A549 (cell line): ENCODE results near the gene RBM44. TPM values are rescaled to one million over a fixed set of nuclear protein-coding genes. Genes with fewer than 3 reads are reported as not detected.
"Not testable (repeated sequence)": the region's sequence is repeated elsewhere in the genome, so short reads cannot be mapped to it uniquely, and the experiment has no call there.

Source experiments
- ATAC-seq, 2 experiments: fragments of 200-7000 bp in 1 of 2; fragments of >200 bp in 1 of 2; cut with Nextera tagmentation in 1 of 2; cut with Tn5 transposase in 1 of 2; 3 replicates each; pipeline versions ENCODE4 v1.8.0 to v1.9.1; 2018 to 2020; ENCODE audit warnings: mild to moderate bottlenecking in 1 of 2, moderate library complexity in 1 of 2
- CTCF ChIA-PET: fragments of 300-600 bp; sonication (Branson Sonifier 250); formaldehyde crosslinking; extraction: SDS; loops from one replicate; lab custom pipeline; 2021; ENCODE audit warnings: antibody characterized with exemption, inconsistent platforms; lab: Yijun Ruan, JAX
- POLR2A ChIA-PET: fragments of 350-600 bp; formaldehyde crosslinking; extraction: SDS; loops from one replicate; lab custom pipeline; 2021; ENCODE audit warnings: antibody characterized with exemption, inconsistent platforms; lab: Yijun Ruan, JAX
- DNase-seq, 2 experiments: peaks; one replicate each; pipeline versions ENCODE4 v3.0.0 to v3.0.0-alpha.2; 2011 to 2016; ENCODE audit warnings: low read depth in 1 of 2, low spot score in 1 of 2
- FAIRE-seq: peaks from 2 replicates; lab custom pipeline; 2011; peaks lifted over from hg19 to GRCh38; lab: Jason Lieb, UNC
- H3K27ac ChIP-seq, 2 experiments: fragments of >200 bp; sonication (Bioruptor Twin); formaldehyde crosslinking; 3 replicates each; pipeline ENCODE4 v1.5.1; 2016 to 2017
- H3K4me1 ChIP-seq: fragments of >200 bp; sonication (Bioruptor Twin); formaldehyde crosslinking; 3 replicates; pipeline ENCODE4 v1.6.1; 2016
- H3K4me2 ChIP-seq: fragments of >200 bp; sonication (Bioruptor Twin); formaldehyde crosslinking; 3 replicates; pipeline ENCODE4 v1.6.1; 2016
- H3K4me3 ChIP-seq: fragments of >200 bp; sonication (Bioruptor Twin); formaldehyde crosslinking; 3 replicates; pipeline ENCODE4 v1.5.1; 2016
- H3K9me3 ChIP-seq: fragments of >200 bp; sonication (Bioruptor Twin); formaldehyde crosslinking; 3 replicates; pipeline ENCODE4 v1.6.1; 2016
- BHLHE40 ChIP-seq: IDR thresholded peaks from 2 replicates; pipeline ENCODE4 v1.6.1; 2012; ENCODE audit warnings: low read depth, low read length, inconsistent platforms
- CBX2 ChIP-seq: fragments of 200-600 bp; sonication (generic); IDR thresholded peaks from 2 replicates; pipeline ENCODE4 v1.6.1; 2016; ENCODE audit warnings: low read depth, mild to moderate bottlenecking, borderline replicate concordance
- CHD4 ChIP-seq: fragments of 200-600 bp; sonication (generic); IDR thresholded peaks from 2 replicates; pipeline ENCODE4 v1.6.1; 2016; ENCODE audit warnings: antibody characterized with exemption, mild to moderate bottlenecking, borderline replicate concordance
- EHF ChIP-seq: fragments of 250-450 bp; sonication (Bioruptor Pico); IDR thresholded peaks from 2 replicates; pipeline ENCODE4 v1.5.0; 2020; ENCODE audit warnings: mild to moderate bottlenecking
- EHMT2 ChIP-seq: fragments of 200-600 bp; sonication (generic); IDR thresholded peaks from 2 replicates; pipeline ENCODE4 v1.6.1; 2016; ENCODE audit warnings: antibody characterized with exemption, low read depth, mild to moderate bottlenecking, moderate library complexity
- EP300 ChIP-seq, 2 experiments: fragments of >200 bp; sonication (Bioruptor Twin); formaldehyde crosslinking; IDR thresholded peaks; 2 replicates in 1 of 2; 3 replicates in 1 of 2; pipeline ENCODE4 v1.6.1; 2016 to 2017
- FOSB ChIP-seq: fragments of 250-450 bp; sonication (Bioruptor Pico); IDR thresholded peaks from 2 replicates; pipeline ENCODE4 v1.5.0; 2020; ENCODE audit warnings: mild to moderate bottlenecking, moderate library complexity
- FOXS1 ChIP-seq: fragments of 250-450 bp; sonication (Bioruptor Pico); IDR thresholded peaks from 2 replicates; pipeline ENCODE4 v1.5.0; 2020; ENCODE audit warnings: mild to moderate bottlenecking, moderate library complexity
- GATA3 ChIP-seq: IDR thresholded peaks from 2 replicates; pipeline ENCODE4 v1.6.1; 2012; ENCODE audit warnings: borderline replicate concordance
- HES2 ChIP-seq: fragments of >200 bp; sonication (Bioruptor Twin); formaldehyde crosslinking; IDR thresholded peaks from 2 replicates; pipeline ENCODE4 v1.6.1; 2016
- HOXA7 ChIP-seq: fragments of 250-450 bp; sonication (Bioruptor Pico); IDR thresholded peaks from 2 replicates; pipeline ENCODE4 v1.5.0; 2020; ENCODE audit warnings: mild to moderate bottlenecking, moderate library complexity
- HOXB5 ChIP-seq: fragments of 250-450 bp; sonication (Bioruptor Pico); IDR thresholded peaks from 2 replicates; pipeline ENCODE4 v1.5.0; 2020; ENCODE audit warnings: mild to moderate bottlenecking, moderate library complexity
- JUN ChIP-seq, 2 experiments: fragments of >200 bp; sonication (Bioruptor Twin); formaldehyde crosslinking; IDR thresholded peaks; 2 replicates in 1 of 2; 3 replicates in 1 of 2; pipeline ENCODE4 v1.6.1; 2016 to 2017
- KDM1A ChIP-seq: fragments of 200-600 bp; sonication (generic); IDR thresholded peaks from 2 replicates; pipeline ENCODE4 v1.6.1; 2016; ENCODE audit warnings: low read depth, mild to moderate bottlenecking
- NFE2L2 ChIP-seq: fragments of 150-350 bp; conservative IDR thresholded peaks from 2 replicates; pipeline ENCODE4 v1.6.1; 2014; ENCODE audit warnings: low read length
- NR3C1 ChIP-seq: fragments of >200 bp; sonication (Bioruptor Twin); formaldehyde crosslinking; IDR thresholded peaks from 3 replicates; pipeline ENCODE4 v1.6.1; 2017
- PHF8 ChIP-seq: fragments of 200-600 bp; sonication (generic); IDR thresholded peaks from 2 replicates; pipeline ENCODE4 v1.6.1; 2016; ENCODE audit warnings: low read depth, mild to moderate bottlenecking, antibody characterized with exemption, moderate library complexity, borderline replicate concordance
- RARB ChIP-seq: fragments of 250-450 bp; sonication (Bioruptor Pico); IDR thresholded peaks from 2 replicates; pipeline ENCODE4 v1.8.0; 2021; ENCODE audit warnings: mild to moderate bottlenecking, moderate library complexity
- REST ChIP-seq: fragments of 200-600 bp; sonication (generic); IDR thresholded peaks from 2 replicates; pipeline ENCODE4 v1.6.1; 2016; ENCODE audit warnings: antibody characterized with exemption, mild to moderate bottlenecking, moderate library complexity
- RFX5 ChIP-seq: fragments of 450-650 bp; IDR thresholded peaks from 2 replicates; pipeline ENCODE4 v1.7.1; 2014; ENCODE audit warnings: antibody characterized with exemption, mild to moderate bottlenecking, moderate library complexity
- RNF2 ChIP-seq: fragments of 200-600 bp; sonication (generic); IDR thresholded peaks from 2 replicates; pipeline ENCODE4 v1.6.1; 2016; ENCODE audit warnings: low read depth, mild to moderate bottlenecking, antibody characterized with exemption, moderate library complexity, borderline replicate concordance
- TFCP2L1 ChIP-seq: fragments of 250-450 bp; sonication (Bioruptor Pico); IDR thresholded peaks from 2 replicates; pipeline ENCODE4 v1.5.0; 2021; ENCODE audit warnings: mild to moderate bottlenecking
- TP53 ChIP-seq: fragments of 250-450 bp; sonication (Bioruptor Pico); IDR thresholded peaks from 2 replicates; pipeline ENCODE4 v1.5.0; 2021; ENCODE audit warnings: mild to moderate bottlenecking, moderate library complexity
- USF2 ChIP-seq: fragments of 450-650 bp; IDR thresholded peaks from 2 replicates; pipeline ENCODE4 v1.6.1; 2014; ENCODE audit warnings: antibody characterized with exemption
- ZC3H11A ChIP-seq: fragments of 450-650 bp; IDR thresholded peaks from 2 replicates; pipeline ENCODE4 v1.6.1; 2014; ENCODE audit warnings: antibody characterized with exemption, mild to moderate bottlenecking
- ZFP36 ChIP-seq: fragments of 450-650 bp; IDR thresholded peaks from 2 replicates; pipeline ENCODE4 v1.6.1; 2014; ENCODE audit warnings: borderline replicate concordance; ENCODE audit not compliant: partially characterized antibody
- ZSCAN20 ChIP-seq: fragments of 250-450 bp; sonication (Bioruptor Pico); IDR thresholded peaks from 2 replicates; pipeline ENCODE4 v1.8.0; 2022; ENCODE audit warnings: mild to moderate bottlenecking, moderate library complexity
- WGBS: methylation state at CpG from one replicate; pipeline ENCODE4 v1.1.6; 2017; ENCODE audit errors: missing lambda C conversion rate; 5-methylcytosine and 5-hydroxymethylcytosine counted together
- polyA plus RNA-seq, 4 experiments: library from polyadenylated mRNA; depleted of rRNA in 3 of 4; stranded (reverse); fragments of >200 nt; fragmentation: RNase III in 1 of 4; extraction: RNeasy Plus Mini Kit Qiagen cat#74134 plus additional on column Dnase treatment in 1 of 4; gene quantifications; 2 replicates in 3 of 4; 3 replicates in 1 of 4; pipeline ENCODE4 v1.2.3, GENCODE V29; 2011 to 2017

Gene RBM44
- polyA plus RNA-seq, 2 of the 4 experiments (the other 2 are of a cell fraction) = 0.30 to 0.87 TPM

- no peak for DNase-seq
- WGBS = 96% methylated on average over 14 of the region's 14 CpGs
- Histone ChIP-seq H3K27ac (no peak overlapping the region), H3K4me2 (no peak overlapping the region), H3K9me3 (no peaks in the 10 kb centered on the region), H3K4me3 (no peak overlapping the region), H3K4me1 (no peaks in the 10 kb centered on the region)
- POLR2A ChIA-PET = no interaction called here
- TF ChIP-seq NR3C1 = no peak
- no peak for TF ChIP-seq HOXA7 (CRISPR knock-in tag)
- no peak for TF ChIP-seq GATA3
- no peak for TF ChIP-seq RNF2
- TF ChIP-seq HOXB5 (CRISPR knock-in tag) = no peak
- no peak for TF ChIP-seq EHF (CRISPR knock-in tag)
- TF ChIP-seq JUN (IDR thresholded peaks at IDR 0.05) = no peak
- TF ChIP-seq ZSCAN20 = no peak
- TF ChIP-seq EHMT2 = no peak
- no peak for TF ChIP-seq PHF8
- TF ChIP-seq NFE2L2 = no peak
- TF ChIP-seq REST = no peak
- TF ChIP-seq CBX2 = no peak
- no peak for TF ChIP-seq CHD4
- no peak for TF ChIP-seq HES2
- TF ChIP-seq USF2 = no peak
- no peak for TF ChIP-seq RFX5
- TF ChIP-seq TFCP2L1 (CRISPR knock-in tag) = no peak
- ATAC-seq = no peak
- no peak for FAIRE-seq
- CTCF ChIA-PET = interaction anchor here (0.6 kb wide), 1 partner anchor 16 kb away, joined by 4 read pairs; no protein-coding TSS in a partner anchor
Measured at GRCh38 chr2:237779521-237779920, 19.1 kb upstream of the RBM44 start.

- Histone ChIP-seq H3K4me2 (no peak overlapping the region), H3K27ac (no peak overlapping the region), H3K4me1 (no peaks in the 10 kb centered on the region), H3K4me3 (no peak overlapping the region), H3K9me3 (no peaks in the 10 kb centered on the region)
- TF ChIP-seq BHLHE40 (no peak), USF2 (no peak), NR3C1 (no peak), ZC3H11A (no peak), FOSB (CRISPR knock-in tag) (no peak), EP300 (IDR thresholded peaks at IDR 0.05) (no peak), ZFP36 (no peak), KDM1A (no peak), NFE2L2 (no peak), FOXS1 (CRISPR knock-in tag) (no peak), TP53 (CRISPR knock-in tag) (no peak), RNF2 (no peak), RARB (no peak), PHF8 (no peak)
- DNase-seq = no peak
- ATAC-seq = peak; percentile 28 to 34; a peak in 1 of 6 replicates
- WGBS = 91% methylated on average over 7 of the region's 7 CpGs
- no peak for FAIRE-seq
- POLR2A ChIA-PET = no interaction called here
- CTCF ChIA-PET = interaction anchor here (2.8 kb wide), 1 partner anchor 109 kb away, joined by 13 read pairs; no protein-coding TSS in a partner anchor
Measured at GRCh38 chr2:237782181-237782580, 16.4 kb upstream of the RBM44 start.

- DNase-seq, FAIRE-seq, H3K4me1 ChIP-seq, H3K9me3 ChIP-seq, ATAC-seq, H3K27ac ChIP-seq, POLR2A ChIA-PET, H3K4me2 ChIP-seq, H3K4me3 ChIP-seq: not testable (repeated sequence)
- WGBS = 88% methylated on average over 4 of the region's 5 CpGs
- CTCF ChIA-PET = interaction anchor here (1.0 to 2.8 kb wide), 3 partner anchors 9 to 111 kb away, joined by 3 to 13 read pairs (median 4); no protein-coding TSS in a partner anchor
Measured at GRCh38 chr2:237783678-237784077, 14.9 kb upstream of the RBM44 start.
